Posterior vena cava (tissue), 2 donors: ENCODE results near the gene KDM3B. TPM values are rescaled to one million over a fixed set of nuclear protein-coding genes. Genes with fewer than 3 reads are reported as not detected.
"Not testable (repeated sequence)": the region's sequence is repeated elsewhere in the genome, so short reads cannot be mapped to it uniquely, and the experiment has no call there.

Experiments
- DNase-seq: peaks from one replicate; pipeline ENCODE4 v3.0.0-alpha.2; 2020; ENCODE audit warnings: low spot score
- intact Hi-C, 2 donors: fragments of 100-400 bp; cut with DNase I; formaldehyde crosslinking; loops; one replicate each; pipeline versions ENCODE4 v1.14.1 to v1.14.2; 2022 to 2023
- total RNA-seq, 2 donors: library from RNA; stranded (reverse); fragmentation: NEBNext Ultra II Directional; extraction: Animal tissue kit (Norgen Biotek cat#: 25700); gene quantifications; one replicate each; pipeline ENCODE4 v1.2.1, GENCODE V29; 2021
- donor health status: DM: yes; HTN: yes; CAD: no.
- donor health status: DM: yes; HTN: yes; CAD: no.

KDM3B gene
- total RNA-seq, 2 donors from 2014 or later = 49.7 to 54.5 TPM

DNA sequence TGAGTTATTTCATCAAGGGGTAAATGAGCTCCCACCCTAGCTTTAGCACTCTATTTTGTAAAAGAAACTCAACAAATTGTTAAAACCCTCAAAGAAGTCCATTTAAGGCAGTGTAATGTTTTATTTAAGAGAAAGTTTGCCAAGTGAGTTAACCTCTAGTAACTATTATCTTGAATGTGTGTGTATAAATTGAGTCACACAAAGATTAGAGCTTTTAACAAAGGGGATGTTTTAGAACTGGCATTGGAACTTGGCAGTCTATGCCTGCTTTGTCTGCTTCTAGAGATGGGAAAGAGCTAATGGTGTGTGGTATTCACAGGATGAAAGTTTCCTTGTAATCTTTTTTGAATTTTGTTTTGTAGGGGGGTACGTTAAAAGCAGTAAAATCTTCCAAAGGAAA lies 33.2 kb downstream of the KDM3B start:
- DNase-seq = no peak
- intact Hi-C loops = loop anchor here in 1 of 2 donors (10.0 kb wide), 1 partner anchor 939 kb away; no protein-coding TSS in a partner anchor

DNA sequence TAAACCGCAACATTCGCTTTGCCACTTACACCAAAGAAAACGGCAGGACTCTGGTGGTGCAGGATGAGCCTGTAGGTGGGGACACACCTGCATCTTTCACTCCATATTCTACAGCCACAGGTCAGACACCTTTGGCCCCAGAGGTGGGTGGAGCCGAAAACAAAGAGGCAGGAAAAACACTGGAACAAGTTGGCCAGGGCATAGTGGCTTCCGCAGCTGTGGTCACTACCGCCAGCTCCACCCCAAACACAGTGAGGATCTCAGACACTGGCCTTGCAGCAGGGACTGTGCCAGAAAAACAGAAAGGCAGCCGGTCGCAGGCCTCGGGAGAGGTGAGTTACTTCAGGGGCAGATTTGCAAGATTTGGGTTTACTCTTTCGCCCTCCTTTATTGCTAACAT lies 33.8 kb downstream of the KDM3B start:
- intact Hi-C loops = loop anchor here in 1 of 2 donors (10.0 kb wide), 1 partner anchor 939 kb away; no protein-coding TSS in a partner anchor
- no peak for DNase-seq

DNA sequence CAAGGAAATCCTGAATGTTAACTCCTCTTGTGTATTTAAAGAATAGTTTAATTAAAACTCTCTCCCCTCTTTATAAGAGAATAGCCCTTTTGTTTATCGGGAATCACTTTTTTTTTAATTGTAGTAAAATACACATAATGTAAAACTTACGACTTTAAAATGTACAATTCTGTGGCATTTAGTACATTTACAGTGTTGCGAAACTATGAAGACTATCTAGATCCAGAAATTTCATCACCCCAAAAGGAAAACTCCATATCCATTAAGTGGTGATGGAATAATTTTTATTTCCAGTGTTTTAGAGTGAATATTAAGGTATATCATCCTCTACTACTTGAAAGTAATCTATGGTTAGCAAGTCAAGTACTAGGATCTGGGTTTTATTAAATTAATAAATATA lies 36.8 kb downstream of the KDM3B start:
- intact Hi-C loops = loop anchor here in 1 of 2 donors (10.0 kb wide), 1 partner anchor 935 kb away; no protein-coding TSS in a partner anchor
- no peak for DNase-seq

DNA sequence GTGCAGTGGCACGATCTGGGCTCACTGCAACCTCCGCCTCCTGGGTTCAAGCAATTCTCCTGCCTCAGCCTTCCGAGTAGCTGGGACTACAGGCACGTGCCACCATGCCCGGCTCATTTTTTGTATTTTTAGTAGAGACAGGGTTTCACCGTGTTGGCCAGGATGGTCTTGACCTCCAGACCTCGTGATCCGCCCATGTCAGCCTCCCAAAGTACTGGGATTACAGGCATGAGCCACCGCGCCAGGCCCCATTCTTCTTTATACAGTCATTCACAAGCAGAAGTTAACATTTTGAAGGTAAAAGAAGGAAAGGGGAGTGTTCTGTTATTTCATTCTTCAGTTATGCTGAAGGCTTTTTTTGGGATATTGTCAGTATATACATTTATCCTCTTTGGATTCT lies 37.4 kb downstream of the KDM3B start:
- DNase-seq = not testable (repeated sequence)
- intact Hi-C loops = loop anchor here in 1 of 2 donors (10.0 kb wide), 1 partner anchor 935 kb away; no protein-coding TSS in a partner anchor

DNA sequence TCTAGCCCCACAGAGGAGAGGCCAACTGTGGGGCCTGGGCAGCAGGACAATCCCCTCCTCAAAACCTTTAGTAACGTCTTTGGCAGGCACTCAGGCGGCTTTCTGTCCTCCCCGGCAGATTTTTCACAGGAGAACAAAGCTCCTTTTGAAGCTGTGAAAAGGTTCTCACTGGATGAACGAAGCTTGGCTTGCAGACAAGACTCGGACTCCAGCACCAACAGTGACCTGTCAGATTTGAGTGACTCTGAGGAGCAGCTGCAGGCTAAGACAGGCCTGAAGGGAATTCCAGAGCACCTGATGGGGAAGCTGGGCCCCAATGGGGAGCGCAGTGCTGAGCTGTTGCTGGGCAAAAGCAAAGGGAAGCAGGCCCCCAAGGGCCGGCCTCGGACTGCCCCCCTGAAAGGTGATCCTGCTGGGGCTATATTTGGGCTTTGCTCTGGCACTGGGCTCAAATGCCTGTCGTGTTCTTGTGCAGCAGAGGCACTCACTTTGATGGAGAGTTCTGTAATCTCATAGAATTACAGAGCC lies 39.4 kb downstream of the KDM3B start:
- intact Hi-C loops = no loop called here

DNA sequence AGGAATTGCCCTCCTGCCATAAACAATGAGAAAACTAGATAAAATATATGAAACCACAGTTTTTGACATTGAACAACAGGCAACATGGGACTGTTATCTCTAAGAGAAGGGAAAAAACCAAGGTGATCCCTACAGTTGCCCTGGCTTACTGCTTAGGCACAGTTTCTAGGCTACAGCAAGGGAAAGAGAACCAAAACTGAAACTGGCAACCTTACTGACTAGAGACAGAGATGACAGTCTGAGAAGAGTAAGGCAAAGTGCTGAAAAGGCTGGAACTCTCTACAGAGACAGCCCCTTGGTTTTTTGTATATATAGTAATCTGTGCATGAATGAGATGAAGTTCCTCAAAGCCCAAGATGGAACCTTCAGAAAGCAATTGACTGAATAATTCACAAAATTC lies 50.2 kb downstream of the KDM3B start:
- intact Hi-C loops = no loop called here

More for the DNA sequence above, 39.4 kb downstream of the KDM3B start:
- no peak for DNase-seq

DNA sequence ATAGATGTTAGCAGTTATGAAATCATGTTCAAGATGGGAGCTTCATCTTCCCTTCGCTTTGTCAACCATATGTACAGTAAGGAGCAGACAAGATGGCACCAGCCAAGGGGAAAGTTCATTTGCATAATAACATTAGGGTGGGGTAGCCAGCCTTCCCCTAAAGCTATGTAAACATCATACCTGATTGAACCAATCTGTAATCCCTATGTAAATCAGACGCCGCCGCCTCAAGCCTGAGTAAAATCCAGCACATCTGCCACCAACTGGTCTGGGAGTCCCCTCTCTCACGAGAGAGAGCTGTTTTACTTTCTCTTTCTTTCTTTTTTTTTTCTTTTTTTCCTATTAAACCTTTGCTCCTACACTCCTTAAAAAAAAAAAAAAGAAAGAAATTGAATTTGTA lies 55.5 kb downstream of the KDM3B start:
- intact Hi-C loops = no loop called here
- no peak for DNase-seq

More for the DNA sequence above, 50.2 kb downstream of the KDM3B start:
- no peak for DNase-seq

DNA sequence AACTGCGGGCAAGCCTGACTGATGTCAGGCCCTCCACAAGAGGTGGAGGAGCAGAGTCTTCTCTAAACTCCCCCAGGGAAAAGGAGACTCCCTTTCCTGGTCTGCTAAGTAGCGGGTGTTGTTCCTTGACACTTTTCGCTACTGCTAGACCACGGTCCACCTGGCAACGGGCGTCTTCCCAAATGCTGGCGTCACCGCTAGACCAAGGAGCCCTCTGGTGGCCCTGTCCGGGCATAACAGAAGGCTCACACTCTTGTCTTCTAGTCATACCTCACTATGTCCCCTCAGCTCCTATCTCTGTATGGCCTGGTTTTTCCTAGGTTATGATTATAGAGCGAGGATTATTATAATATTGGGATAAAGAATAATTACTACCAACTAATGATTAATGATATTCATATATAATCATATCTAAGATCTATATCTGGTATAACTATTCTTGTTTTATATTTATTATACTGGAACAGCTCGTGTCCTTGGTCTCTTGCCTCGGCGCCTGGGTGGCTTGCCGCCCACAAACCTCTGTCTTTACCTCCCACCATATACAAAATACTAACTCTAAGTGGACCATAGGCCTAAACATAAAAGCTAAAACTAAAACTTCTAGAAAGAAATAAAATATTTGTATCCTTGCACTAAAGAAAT lies 58.6 kb downstream of the KDM3B start:
- intact Hi-C loops = loop anchor here in 1 of 2 donors (10.0 kb wide), 1 partner anchor 196 kb away; the partner anchor contains the start of gene CDC23
- DNase-seq = not testable (repeated sequence)

DNA sequence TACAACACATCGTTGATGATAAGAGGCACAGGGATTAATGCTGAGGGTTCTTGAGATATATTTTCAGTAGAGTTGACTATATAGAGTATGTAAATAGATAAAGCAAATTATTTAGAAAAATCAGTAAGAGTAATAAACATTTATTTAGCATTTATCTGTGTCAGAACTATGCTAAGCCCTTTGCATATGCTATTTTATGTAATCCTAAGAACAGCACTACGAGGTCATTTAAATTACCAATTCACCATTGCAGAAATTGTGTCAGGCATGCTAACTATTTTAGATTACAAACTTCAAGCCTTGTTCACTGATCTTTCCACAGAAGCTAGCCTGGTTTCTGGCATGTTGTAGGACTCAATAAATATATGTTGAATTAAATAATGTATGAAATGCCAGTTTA lies 66.0 kb downstream of the KDM3B start:
- intact Hi-C loops = loop anchor here in 1 of 2 donors (10.0 kb wide), 1 partner anchor 204 kb away; the partner anchor contains the start of gene CDC23
- DNase-seq = no peak

DNA sequence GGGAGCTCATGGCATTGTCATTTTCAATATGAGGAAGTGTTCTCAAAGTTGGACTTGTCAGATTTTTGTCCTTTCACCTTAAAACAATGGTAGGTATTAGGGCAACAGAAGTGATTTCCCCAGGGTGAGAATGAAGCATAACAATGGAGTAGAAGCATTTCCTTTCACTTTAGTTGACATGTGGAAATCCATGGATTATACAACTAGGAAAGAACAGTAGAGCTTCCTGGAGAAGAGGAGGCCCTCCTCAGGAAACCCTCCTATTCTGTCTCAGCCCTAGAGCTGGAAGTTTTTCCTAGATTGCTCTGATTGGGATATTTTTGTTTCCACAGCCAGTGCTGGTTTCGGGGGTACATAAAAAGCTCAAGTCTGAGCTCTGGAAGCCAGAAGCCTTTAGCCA lies 72.6 kb downstream of the KDM3B start:
- no peak for DNase-seq
- intact Hi-C loops = no loop called here

DNA sequence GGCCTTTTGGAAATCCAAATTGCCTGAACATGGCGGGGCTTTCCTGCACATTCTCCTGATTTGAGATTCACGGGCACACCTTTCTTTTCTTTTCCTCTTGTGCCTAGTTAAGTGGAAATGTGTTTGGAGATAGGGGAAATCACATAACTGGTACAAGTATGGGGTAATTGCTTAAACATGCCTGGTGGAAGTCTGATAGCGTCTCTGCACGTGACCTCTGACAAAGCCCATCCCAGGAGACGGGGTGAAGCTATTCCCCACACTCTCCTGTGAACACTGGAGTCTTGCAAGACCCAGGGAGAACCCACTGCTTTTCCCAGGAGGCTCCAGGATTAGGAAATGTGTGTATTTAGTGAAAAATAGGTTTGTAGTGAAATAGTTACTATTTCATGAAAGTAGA lies 83.5 kb downstream of the KDM3B start:
- intact Hi-C loops = no loop called here
- no peak for DNase-seq

DNA sequence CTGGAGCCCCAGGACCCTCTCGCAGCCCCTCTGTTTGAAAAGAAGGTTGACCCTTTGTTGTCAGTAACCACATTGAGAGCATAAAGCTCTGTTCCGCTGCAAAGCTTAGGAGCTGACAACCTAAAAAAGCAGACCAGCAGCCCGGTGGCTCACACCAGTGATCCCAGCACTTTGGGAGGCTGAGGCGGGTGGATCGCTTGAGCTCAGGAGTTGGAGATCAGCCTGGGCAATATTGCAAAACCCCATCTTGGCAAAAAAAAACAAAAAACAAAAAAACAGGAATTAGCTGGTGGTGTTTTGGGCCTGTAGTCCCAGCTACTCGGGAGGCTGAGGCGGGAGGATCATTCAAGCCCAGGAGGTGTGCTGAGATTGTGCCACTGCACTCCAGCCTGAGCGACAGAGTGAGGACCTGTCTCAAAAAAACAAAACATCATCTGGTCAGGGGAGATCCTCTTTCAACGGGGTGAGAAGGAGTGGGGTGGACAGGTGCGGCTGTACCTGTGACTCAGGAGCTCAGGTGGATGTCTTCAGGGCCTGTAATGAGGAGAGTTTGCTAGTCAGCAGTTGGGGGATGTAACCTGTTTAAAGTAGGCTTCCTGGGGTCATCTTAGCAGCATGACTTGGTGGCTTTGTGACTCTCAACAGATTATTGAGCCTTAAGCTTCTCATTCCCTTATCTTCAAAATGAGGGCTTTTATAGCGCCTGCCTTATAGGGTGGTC lies 85.7 kb downstream of the KDM3B start:
- intact Hi-C loops = no loop called here
- no peak for DNase-seq

DNA sequence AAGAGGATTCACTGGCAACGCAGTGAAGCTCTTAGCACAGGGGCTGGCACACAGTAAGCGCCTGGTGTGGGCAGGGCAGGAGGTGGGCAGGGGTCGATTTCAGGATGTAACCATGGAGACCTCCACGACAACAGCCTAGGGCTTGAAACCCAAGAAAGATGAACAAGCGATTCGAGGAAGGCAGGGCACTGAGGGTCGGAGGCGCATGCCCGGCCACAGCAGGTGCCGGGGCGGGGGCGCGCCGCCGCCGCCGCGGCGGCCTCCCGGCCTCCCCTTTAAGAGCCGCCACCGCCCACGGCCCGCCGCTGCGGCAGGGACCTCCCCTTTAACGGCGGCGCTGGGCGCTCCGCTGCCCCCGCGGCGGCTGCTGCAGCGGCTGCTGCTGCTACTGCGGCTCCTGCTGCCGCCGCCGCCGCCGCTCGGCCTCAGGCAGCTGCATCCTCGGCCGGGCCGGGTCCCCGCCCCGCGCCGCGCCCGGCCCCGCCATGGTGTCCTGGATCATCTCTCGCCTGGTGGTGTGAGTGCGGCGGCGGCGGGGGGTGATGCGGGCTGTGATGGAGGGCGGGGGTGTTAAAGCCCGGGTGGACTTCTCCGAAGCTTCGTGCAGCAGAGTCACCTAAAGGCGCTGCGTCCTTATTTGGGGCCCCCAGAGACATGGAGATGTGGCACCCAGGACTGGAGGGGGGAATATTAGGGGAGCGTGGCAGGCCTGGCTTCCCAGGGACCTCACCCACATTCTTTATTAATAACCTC lies 86.4 kb downstream of the KDM3B start, which contains the start of gene REEP2:
Gene REEP2, plus strand, starts transcription at position 334 of the 753 bp plus-strand sequence. Its CDS starts 152 bp downstream, at position 486.
- DNase-seq = no peak
- intact Hi-C loops = no loop called here

DNA sequence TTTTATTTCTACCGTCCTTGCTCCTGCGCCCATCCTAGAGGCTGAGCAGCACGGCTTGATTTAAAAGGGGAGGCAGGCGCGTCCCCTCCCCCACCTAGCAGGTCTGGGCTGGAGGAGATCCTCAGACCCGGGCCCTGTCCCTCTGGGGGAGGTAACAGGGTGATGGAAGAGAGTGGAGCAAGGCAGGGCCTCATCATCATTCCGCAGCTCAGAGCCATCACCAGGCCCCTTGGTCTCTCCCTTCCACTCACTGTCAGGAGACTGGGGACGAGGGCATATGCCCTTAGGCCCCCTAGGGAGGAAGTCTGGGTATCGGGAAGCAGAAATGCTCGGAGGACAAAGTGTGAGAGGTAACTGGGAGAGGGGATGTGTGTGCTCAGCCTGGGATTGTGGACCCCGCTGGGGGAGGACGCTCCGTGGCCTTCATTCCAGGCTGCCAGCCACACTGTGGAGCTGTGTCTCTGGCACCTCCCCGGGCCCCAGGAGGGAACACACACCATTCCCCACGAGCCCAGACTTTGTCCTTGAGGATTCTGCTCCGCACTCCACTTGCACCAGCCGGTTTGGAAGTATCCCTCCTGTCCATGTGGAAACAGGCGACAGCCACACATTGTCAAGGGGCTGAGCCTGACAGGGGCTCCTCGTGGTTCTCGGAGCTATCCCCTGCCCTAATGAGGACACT lies 87.1 kb downstream of the KDM3B start:
- DNase-seq = no peak
- intact Hi-C loops = no loop called here

DNA sequence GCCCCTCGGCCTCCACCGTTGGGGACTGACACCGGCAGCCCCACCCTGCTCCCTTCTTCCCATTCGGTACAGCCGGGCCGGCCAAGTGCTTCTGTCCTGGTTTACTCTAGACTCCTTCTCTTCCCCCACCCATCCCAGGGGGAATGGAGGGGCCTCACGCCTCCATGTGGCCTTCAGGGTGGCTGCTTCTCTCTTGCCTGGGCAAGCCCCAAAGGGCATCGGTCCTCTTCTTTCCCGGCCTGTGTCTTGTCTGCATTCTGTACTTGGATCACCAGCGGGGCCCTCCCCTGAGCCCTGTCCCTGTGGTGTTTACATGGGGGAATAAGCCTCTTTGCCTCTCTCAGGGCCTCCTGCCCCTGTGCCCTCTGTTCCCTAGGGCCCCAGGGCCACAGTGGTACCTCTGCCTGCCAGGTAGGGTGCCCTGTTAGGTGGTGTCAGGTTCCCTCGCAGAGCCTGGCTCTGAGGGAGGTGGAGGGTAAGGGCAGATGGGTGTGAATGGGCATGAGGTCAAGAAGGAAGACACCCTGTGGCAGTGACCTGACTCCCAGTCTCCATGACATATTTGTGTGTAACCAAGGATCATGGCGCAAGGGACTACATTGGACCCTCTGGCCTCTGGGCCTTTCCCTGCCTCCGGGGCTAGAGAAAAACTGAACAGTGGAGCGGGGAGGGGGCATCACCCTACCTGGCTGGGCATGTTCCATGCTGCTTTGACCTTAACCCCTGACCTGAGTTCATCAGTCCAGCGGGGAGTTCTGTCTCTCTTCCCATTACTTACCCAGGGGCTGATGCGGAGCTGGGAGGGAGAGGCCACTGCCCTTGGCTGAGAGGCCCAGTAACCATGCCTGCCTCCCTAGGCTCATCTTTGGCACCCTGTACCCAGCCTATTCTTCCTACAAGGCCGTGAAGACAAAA lies 87.9 kb downstream of the KDM3B start:
- intact Hi-C loops = no loop called here
- no peak for DNase-seq

DNA sequence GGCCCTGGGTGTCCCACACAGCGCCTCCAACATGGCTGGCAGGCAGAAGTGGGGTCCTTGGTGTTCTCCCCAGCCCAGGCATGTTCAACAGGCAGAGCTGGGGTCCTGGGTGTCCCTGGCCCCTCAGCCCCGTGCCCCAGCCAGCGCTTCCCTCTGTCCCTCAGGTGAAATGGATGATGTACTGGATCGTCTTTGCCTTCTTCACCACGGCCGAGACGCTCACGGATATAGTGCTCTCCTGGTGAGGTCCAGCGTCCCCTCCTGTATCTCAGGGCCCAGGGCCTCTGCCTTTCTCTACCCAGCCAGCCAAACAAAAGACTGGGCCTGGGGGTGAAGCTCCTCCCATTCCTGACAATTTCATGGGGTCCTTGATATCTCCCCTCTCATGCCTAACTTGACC lies 88.7 kb downstream of the KDM3B start:
- no peak for DNase-seq
- intact Hi-C loops = no loop called here

DNA sequence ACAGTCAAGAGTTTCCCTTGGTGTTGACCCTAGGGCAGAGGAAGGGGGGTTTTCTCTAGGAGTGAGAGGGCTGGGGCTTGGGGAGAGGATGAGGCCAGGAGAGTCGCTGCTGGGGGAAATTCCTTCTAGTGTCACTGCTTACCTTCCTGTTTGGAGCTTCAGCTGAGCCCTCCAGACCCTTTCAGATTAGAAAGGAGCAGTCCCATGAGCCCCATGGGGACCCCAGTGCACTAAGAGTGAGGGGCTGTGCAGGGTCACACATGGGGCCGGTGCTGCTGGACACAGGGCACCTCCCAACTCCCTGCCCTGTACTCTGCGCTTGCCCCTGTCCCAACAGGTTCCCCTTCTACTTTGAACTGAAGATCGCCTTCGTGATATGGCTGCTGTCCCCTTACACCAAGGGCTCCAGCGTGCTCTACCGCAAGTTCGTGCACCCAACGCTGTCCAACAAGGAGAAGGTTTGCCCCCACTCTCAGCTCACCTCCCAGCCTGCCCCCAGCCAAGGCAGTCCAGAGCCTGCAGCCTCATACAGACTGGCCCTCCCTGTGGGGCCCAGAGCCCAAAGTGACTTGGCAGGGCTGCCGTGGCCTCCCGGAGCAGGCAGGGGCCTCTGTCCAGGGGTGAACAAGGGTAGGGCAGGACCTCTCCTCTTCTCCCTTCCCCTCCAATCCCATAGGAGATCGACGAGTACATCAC lies 91.7 kb downstream of the KDM3B start:
- intact Hi-C loops = no loop called here
- no peak for DNase-seq
